ENCODE data around the gene LDLRAD4.
A peak's percentile ranks its signal among the peaks of the same experiment; 100 is the strongest.

Gene LDLRAD4

DNA sequence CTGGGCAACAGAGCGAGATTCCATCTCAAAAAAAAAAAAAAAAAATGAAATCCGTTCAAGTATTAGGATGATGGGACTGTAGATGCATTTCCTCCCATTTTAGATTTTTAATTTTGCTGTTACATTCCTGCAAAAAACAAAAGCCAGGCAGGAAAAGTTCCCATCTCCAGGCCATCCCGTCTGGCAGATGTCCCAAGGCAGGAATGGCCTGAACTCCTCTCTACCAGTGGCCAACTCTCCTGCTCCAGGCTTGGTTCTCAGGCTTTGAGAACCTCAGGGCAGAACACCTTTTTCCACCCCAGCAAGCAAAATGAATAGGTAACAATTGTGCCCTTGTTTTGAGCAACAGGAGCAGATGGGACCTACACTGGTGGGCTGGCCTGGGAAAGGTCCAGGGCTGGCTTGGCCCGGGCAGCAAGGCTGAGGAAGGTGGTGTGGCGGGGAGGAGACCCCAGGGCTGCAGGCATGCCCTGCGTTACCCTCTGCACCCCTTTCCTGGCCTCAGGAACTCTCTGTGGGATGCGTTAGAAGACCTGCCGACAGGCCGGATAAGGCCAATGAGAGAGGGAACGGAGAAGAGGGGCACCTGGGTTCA is 421.8 kb downstream of the LDLRAD4 start:
- WGBS: 81% methylated on average over 8 of the region's 10 CpGs
- no peak overlapping the region for H3K14ac ChIP-seq (ENCODE audit: low read length in 2 of 2)

DNA sequence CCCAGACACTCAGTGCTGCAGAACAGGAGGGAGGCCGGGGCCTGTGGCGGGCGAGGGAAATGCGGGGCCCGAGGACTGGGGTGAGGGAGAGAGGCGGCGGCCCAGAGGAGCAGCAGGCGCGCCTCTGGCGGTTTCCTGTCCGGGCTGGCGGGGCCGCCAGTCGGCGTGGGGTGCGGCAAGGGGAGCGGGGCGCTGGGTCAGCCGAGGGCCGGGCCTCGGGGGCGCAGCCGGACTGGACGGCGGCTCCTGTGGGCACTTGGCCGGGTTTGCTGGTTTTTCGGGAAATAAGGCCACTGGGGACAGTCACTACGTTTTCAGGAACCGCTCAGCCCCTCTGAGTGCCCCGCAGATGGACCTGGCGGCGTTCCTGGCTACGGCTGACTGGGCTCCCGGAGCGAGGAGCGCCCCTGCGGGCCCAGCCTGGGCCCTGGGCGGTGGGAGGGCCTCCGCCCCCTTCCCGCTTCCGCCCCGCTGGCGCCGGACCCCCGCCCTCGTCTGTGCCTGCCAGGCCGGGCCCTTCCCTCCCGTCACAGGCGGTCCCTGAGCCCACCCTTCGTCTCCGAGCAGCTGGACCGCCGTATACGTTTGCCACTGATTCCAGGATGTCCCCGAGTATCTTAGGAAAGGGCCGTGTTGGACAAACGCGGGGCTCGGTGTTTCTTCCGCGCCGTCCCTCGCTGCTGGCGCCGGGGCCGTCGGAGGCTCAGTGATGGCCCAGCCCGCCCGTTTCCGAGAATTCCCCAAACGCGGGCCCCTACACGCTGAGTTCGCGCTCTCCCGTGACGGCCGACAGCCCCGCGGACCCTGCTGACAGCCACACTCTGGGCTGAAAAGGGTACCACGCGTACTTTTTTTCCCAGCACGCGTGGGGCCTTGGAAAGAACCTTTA is 423.2 kb downstream of the LDLRAD4 start:
- Histone ChIP-seq H3K27me3 (ENCODE audit: control insufficient read depth in 1 of 2, insufficient read depth in 1 of 2, low read length in 2 of 2) (peaks cover 25 to 32% of the 10 kb centered on the region in 2 experiments), H4K8ac (ENCODE audit: low read length) (peak overlapping the region; percentile 37), H3K27ac (ENCODE audit: low read length, poor library complexity, severe bottlenecking) (no peak overlapping the region), H3K14ac (ENCODE audit: low read length in 2 of 2) (no peak overlapping the region), H3K79me1 (replicated peaks; ENCODE audit: low read length, poor library complexity, severe bottlenecking) (no peaks in the 10 kb centered on the region), H2BK120ac (ENCODE audit: low read depth, low read length) (no peak overlapping the region), H2BK12ac (ENCODE audit: low read length in 2 of 2) (no peak overlapping the region), H3K18ac (ENCODE audit: low read depth in 1 of 2, low read length in 2 of 2) (peak overlapping the region in 1 of 2 experiments; percentile 2), H3K4me2 (ENCODE audit: low read length, poor library complexity, severe bottlenecking) (peak overlapping the region; percentile 59), H3K4ac (ENCODE audit: low read depth in 1 of 2, low read length in 2 of 2) (no peak overlapping the region), H3K9ac (ENCODE audit: low read length) (peak overlapping the region; percentile 67), H4K91ac (ENCODE audit: low read length) (peak overlapping the region; percentile 23), H2BK15ac (ENCODE audit: low read depth, poor library complexity, severe bottlenecking) (no peak overlapping the region), H3K4me1 (ENCODE audit: control insufficient read depth, insufficient read depth, low read depth, low read length) (peaks cover 13% of the 10 kb centered on the region), H2BK5ac (ENCODE audit: low read depth, low read length, poor library complexity, severe bottlenecking) (no peak overlapping the region), H2AK5ac (ENCODE audit: low read length, severe bottlenecking) (no peak overlapping the region), H3K23ac (ENCODE audit: low read length in 2 of 2) (no peak overlapping the region), H3K4me3 (ENCODE audit: insufficient read depth in 1 of 2, low read depth in 1 of 2, low read length in 2 of 2) (peak overlapping the region; percentile 35 to 55), H2AFZ (ENCODE audit: low read depth, low read length) (no peak overlapping the region), H3K36me3 (ENCODE audit: control insufficient read depth in 1 of 2, insufficient read depth in 2 of 2, low read depth in 1 of 2, low read length in 2 of 2) (no peaks in the 10 kb centered on the region), H3K9me3 (ENCODE audit: control insufficient read depth, low read length) (no peaks in the 10 kb centered on the region)
- no peak for DNase-seq
- WGBS: 40% methylated on average over 83 of the region's 84 CpGs

More for the DNA sequence above, 421.8 kb downstream of the LDLRAD4 start:
- H2BK12ac ChIP-seq (ENCODE audit: low read length in 2 of 2): no peak overlapping the region
- no peak overlapping the region for H2AK5ac ChIP-seq (ENCODE audit: low read length, severe bottlenecking)
- H3K36me3 ChIP-seq (ENCODE audit: control insufficient read depth in 1 of 2, insufficient read depth in 2 of 2, low read depth in 1 of 2, low read length in 2 of 2): no peaks in the 10 kb centered on the region
- peaks cover 25 to 32% of the 10 kb centered on the region in 2 experiments for H3K27me3 ChIP-seq (ENCODE audit: control insufficient read depth in 1 of 2, insufficient read depth in 1 of 2, low read length in 2 of 2)
- DNase-seq: no peak
- no peak overlapping the region for H3K4ac ChIP-seq (ENCODE audit: low read depth in 1 of 2, low read length in 2 of 2)
- H3K79me1 ChIP-seq (replicated peaks; ENCODE audit: low read length, poor library complexity, severe bottlenecking): no peaks in the 10 kb centered on the region
- H3K27ac ChIP-seq (ENCODE audit: low read length, poor library complexity, severe bottlenecking): no peak overlapping the region
- H3K4me2 ChIP-seq (ENCODE audit: low read length, poor library complexity, severe bottlenecking): no peak overlapping the region
- no peak overlapping the region for H3K4me3 ChIP-seq (ENCODE audit: insufficient read depth in 1 of 2, low read depth in 1 of 2, low read length in 2 of 2)
- no peak overlapping the region for H4K8ac ChIP-seq (ENCODE audit: low read length)
- no peak overlapping the region for H4K91ac ChIP-seq (ENCODE audit: low read length)
- H3K4me1 ChIP-seq (ENCODE audit: control insufficient read depth, insufficient read depth, low read depth, low read length): peaks cover 13% of the 10 kb centered on the region
- no peak overlapping the region for H2BK5ac ChIP-seq (ENCODE audit: low read depth, low read length, poor library complexity, severe bottlenecking)
- no peak overlapping the region for H2BK15ac ChIP-seq (ENCODE audit: low read depth, poor library complexity, severe bottlenecking)
- no peaks in the 10 kb centered on the region for H3K9me3 ChIP-seq (ENCODE audit: control insufficient read depth, low read length)
- H3K18ac ChIP-seq (ENCODE audit: low read depth in 1 of 2, low read length in 2 of 2): no peak overlapping the region
- H3K9ac ChIP-seq (ENCODE audit: low read length): no peak overlapping the region
- no peak overlapping the region for H2BK120ac ChIP-seq (ENCODE audit: low read depth, low read length)
- H2AFZ ChIP-seq (ENCODE audit: low read depth, low read length): no peak overlapping the region
- H3K23ac ChIP-seq (ENCODE audit: low read length in 2 of 2): no peak overlapping the region

DNA sequence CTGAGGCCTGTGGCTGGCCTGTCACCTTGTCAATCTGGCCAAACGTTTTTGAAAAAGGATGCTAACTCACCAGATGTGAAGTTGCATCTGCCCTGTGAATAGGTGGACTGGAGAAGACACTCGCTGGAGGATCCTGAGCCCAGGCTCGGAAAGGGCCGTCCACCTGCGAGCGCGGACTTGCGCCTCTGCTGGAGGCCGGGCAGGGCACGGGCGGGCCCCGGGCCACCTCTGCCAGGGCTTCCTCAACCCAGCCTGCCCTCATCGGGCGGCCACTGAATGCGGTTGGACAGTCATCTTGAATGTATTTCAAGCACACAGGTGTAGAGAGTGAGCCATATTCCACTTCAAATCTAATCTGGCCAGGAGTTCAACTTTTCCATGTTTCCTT is 423.9 kb downstream of the LDLRAD4 start:
- no peak for DNase-seq
- H3K4me2 ChIP-seq (ENCODE audit: low read length, poor library complexity, severe bottlenecking): no peak overlapping the region
- H3K9ac ChIP-seq (ENCODE audit: low read length): peak overlapping the region; percentile 67
- H3K27me3 ChIP-seq (ENCODE audit: control insufficient read depth in 1 of 2, insufficient read depth in 1 of 2, low read length in 2 of 2): peaks cover 25 to 32% of the 10 kb centered on the region in 2 experiments
- H4K8ac ChIP-seq (ENCODE audit: low read length): no peak overlapping the region
- no peak overlapping the region for H3K27ac ChIP-seq (ENCODE audit: low read length, poor library complexity, severe bottlenecking)
- 89% methylated on average over 15 of the region's 15 CpGs for WGBS
- H2AK5ac ChIP-seq (ENCODE audit: low read length, severe bottlenecking): no peak overlapping the region
- H3K79me1 ChIP-seq (replicated peaks; ENCODE audit: low read length, poor library complexity, severe bottlenecking): no peaks in the 10 kb centered on the region
- no peak overlapping the region for H2BK15ac ChIP-seq (ENCODE audit: low read depth, poor library complexity, severe bottlenecking)
- peaks cover 13% of the 10 kb centered on the region for H3K4me1 ChIP-seq (ENCODE audit: control insufficient read depth, insufficient read depth, low read depth, low read length)
- no peak overlapping the region for H2AFZ ChIP-seq (ENCODE audit: low read depth, low read length)
- no peak overlapping the region for H2BK12ac ChIP-seq (ENCODE audit: low read length in 2 of 2)
- H3K4me3 ChIP-seq (ENCODE audit: insufficient read depth in 1 of 2, low read depth in 1 of 2, low read length in 2 of 2): no peak overlapping the region
- no peak overlapping the region for H4K91ac ChIP-seq (ENCODE audit: low read length)
- H3K23ac ChIP-seq (ENCODE audit: low read length in 2 of 2): no peak overlapping the region
- no peaks in the 10 kb centered on the region for H3K36me3 ChIP-seq (ENCODE audit: control insufficient read depth in 1 of 2, insufficient read depth in 2 of 2, low read depth in 1 of 2, low read length in 2 of 2)
- H2BK5ac ChIP-seq (ENCODE audit: low read depth, low read length, poor library complexity, severe bottlenecking): no peak overlapping the region
- no peak overlapping the region for H3K4ac ChIP-seq (ENCODE audit: low read depth in 1 of 2, low read length in 2 of 2)
- H2BK120ac ChIP-seq (ENCODE audit: low read depth, low read length): no peak overlapping the region
- no peak overlapping the region for H3K14ac ChIP-seq (ENCODE audit: low read length in 2 of 2)
- H3K9me3 ChIP-seq (ENCODE audit: control insufficient read depth, low read length): no peaks in the 10 kb centered on the region
- no peak overlapping the region for H3K18ac ChIP-seq (ENCODE audit: low read depth in 1 of 2, low read length in 2 of 2)

DNA sequence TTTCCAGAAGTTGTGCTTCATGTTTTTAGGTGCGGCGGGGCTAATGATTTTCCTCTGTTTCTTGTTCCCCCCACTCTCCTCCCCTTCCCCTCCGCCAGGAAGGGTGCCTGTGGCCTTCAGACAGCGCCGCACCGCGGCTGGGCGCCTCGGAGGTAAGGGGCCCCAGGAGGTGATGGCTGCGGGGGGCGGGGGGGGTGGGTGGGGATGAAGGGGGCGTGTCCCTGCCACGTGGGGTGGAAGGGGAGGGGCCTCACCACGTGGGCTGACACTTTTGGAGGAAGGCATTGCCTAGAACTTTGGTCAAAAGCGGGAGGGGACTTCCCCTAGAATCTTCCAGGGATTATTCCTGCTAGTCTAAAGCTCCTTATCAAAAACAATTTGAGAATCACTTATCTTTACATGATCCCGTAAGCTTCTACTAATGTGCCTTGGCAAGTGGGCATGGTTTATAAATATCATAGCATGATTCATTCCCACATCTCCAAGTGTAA is 424.7 kb downstream of the LDLRAD4 start:
- no peak overlapping the region for H3K23ac ChIP-seq (ENCODE audit: low read length in 2 of 2)
- no peak overlapping the region for H4K8ac ChIP-seq (ENCODE audit: low read length)
- no peak overlapping the region for H3K4me2 ChIP-seq (ENCODE audit: low read length, poor library complexity, severe bottlenecking)
- no peak overlapping the region for H4K91ac ChIP-seq (ENCODE audit: low read length)
- H2AFZ ChIP-seq (ENCODE audit: low read depth, low read length): no peak overlapping the region
- no peak overlapping the region for H3K27ac ChIP-seq (ENCODE audit: low read length, poor library complexity, severe bottlenecking)
- H3K4me3 ChIP-seq (ENCODE audit: insufficient read depth in 1 of 2, low read depth in 1 of 2, low read length in 2 of 2): no peak overlapping the region
- no peak overlapping the region for H2BK5ac ChIP-seq (ENCODE audit: low read depth, low read length, poor library complexity, severe bottlenecking)
- 81% methylated on average over 7 of the region's 16 CpGs for WGBS
- H2BK12ac ChIP-seq (ENCODE audit: low read length in 2 of 2): no peak overlapping the region
- H2AK5ac ChIP-seq (ENCODE audit: low read length, severe bottlenecking): no peak overlapping the region
- H3K4me1 ChIP-seq (ENCODE audit: control insufficient read depth, insufficient read depth, low read depth, low read length): peaks cover 13% of the 10 kb centered on the region
- H3K79me1 ChIP-seq (replicated peaks; ENCODE audit: low read length, poor library complexity, severe bottlenecking): no peaks in the 10 kb centered on the region
- H3K9me3 ChIP-seq (ENCODE audit: control insufficient read depth, low read length): no peaks in the 10 kb centered on the region
- no peak overlapping the region for H2BK120ac ChIP-seq (ENCODE audit: low read depth, low read length)
- H2BK15ac ChIP-seq (ENCODE audit: low read depth, poor library complexity, severe bottlenecking): no peak overlapping the region
- DNase-seq: no peak
- no peak overlapping the region for H3K14ac ChIP-seq (ENCODE audit: low read length in 2 of 2)
- no peak overlapping the region for H3K4ac ChIP-seq (ENCODE audit: low read depth in 1 of 2, low read length in 2 of 2)
- H3K18ac ChIP-seq (ENCODE audit: low read depth in 1 of 2, low read length in 2 of 2): no peak overlapping the region
- H3K27me3 ChIP-seq (ENCODE audit: control insufficient read depth in 1 of 2, insufficient read depth in 1 of 2, low read length in 2 of 2): peaks cover 25 to 32% of the 10 kb centered on the region in 2 experiments
- H3K9ac ChIP-seq (ENCODE audit: low read length): no peak overlapping the region
- H3K36me3 ChIP-seq (ENCODE audit: control insufficient read depth in 1 of 2, insufficient read depth in 2 of 2, low read depth in 1 of 2, low read length in 2 of 2): no peaks in the 10 kb centered on the region

Data from mesenchymal stem cell (in vitro differentiated cells and primary cell).